Upper lobe of left lung (tissue), 4 donors: ENCODE measurements around the gene PTPRR.

Source experiments
- EP300 ChIP-seq, 4 donors: sonication (generic); formaldehyde crosslinking; IDR thresholded peaks; one replicate each; pipeline ENCODE4 v1.5.1; 2017; ENCODE audit warnings: antibody characterized with exemption in 4 of 4, control low read depth in 2 of 4
- POLR2A ChIP-seq, 4 donors: fragments of 450-650 bp; IDR thresholded peaks; one replicate each; pipeline ENCODE4 v1.5.1; 2016 to 2017; ENCODE audit warnings: antibody characterized with exemption in 4 of 4, mild to moderate bottlenecking in 2 of 4
- POLR2AphosphoS5 ChIP-seq, 2 donors: sonication (generic); formaldehyde crosslinking; IDR thresholded peaks; one replicate each; pipeline ENCODE4 v1.5.1; 2017; ENCODE audit warnings: antibody characterized with exemption in 2 of 2
- TF ChIP-seq, protein P1 (sequence below), 6 experiments: fragments of 450-650 bp in 4 of 6; fragments of 200-600 bp in 2 of 6; sonication (generic) in 2 of 6; IDR thresholded peaks; one replicate each; pipeline ENCODE4 v1.5.1; 2016 to 2019; ENCODE audit warnings: antibody characterized with exemption in 6 of 6

DNA sequence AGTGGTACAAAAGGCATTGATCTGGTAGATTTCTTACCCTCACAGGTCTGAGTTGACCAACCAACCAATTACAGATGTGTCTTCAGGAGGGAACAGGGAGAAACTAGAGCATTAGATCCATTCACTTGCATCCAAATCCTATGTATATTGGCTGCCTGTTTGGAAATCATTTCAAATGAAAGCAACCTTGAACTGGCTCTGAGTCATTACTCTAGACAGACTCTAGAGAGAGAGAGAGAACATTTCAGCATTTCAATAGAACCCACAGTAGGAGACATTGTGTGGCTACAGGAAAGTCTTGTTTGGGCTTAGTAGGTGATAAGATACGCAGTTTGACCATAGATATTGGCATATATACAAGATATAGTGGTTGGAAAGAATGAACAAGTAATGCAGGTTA, 114.5 kb downstream of the PTPRR start:
- TF ChIP-seq POLR2A (IDR thresholded peaks at IDR 0.05) (no peak), POLR2AphosphoS5 (IDR thresholded peaks at IDR 0.05) (no peak), EP300 (IDR thresholded peaks at IDR 0.05) (no peak)
- TF ChIP-seq, protein P1, sequence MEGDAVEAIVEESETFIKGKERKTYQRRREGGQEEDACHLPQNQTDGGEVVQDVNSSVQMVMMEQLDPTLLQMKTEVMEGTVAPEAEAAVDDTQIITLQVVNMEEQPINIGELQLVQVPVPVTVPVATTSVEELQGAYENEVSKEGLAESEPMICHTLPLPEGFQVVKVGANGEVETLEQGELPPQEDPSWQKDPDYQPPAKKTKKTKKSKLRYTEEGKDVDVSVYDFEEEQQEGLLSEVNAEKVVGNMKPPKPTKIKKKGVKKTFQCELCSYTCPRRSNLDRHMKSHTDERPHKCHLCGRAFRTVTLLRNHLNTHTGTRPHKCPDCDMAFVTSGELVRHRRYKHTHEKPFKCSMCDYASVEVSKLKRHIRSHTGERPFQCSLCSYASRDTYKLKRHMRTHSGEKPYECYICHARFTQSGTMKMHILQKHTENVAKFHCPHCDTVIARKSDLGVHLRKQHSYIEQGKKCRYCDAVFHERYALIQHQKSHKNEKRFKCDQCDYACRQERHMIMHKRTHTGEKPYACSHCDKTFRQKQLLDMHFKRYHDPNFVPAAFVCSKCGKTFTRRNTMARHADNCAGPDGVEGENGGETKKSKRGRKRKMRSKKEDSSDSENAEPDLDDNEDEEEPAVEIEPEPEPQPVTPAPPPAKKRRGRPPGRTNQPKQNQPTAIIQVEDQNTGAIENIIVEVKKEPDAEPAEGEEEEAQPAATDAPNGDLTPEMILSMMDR (IDR thresholded peaks at IDR 0.05), result no peak
